ENCODE measurements around the gene TM4SF4.

DNA sequence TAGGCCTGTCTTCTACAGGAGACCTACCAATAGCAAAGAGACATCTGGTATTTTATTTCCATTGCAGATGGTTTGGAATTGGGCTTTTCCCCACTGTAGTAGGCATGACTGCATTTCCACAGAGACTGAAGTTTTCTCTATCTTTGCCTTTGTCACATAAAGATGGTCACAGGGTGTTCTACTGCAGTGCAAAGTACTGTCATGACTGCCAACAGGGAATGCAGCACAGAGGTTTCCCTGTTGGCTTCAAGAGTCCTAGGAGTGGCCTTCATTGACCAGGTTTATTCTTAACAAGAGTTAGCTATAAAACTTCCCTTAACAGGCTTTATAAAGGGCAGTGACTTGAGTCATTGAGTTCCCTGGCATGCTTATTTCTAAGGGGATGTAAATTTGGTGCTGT is 36.8 kb upstream of the TM4SF4 start:
- TF ChIP-seq, protein P1, sequence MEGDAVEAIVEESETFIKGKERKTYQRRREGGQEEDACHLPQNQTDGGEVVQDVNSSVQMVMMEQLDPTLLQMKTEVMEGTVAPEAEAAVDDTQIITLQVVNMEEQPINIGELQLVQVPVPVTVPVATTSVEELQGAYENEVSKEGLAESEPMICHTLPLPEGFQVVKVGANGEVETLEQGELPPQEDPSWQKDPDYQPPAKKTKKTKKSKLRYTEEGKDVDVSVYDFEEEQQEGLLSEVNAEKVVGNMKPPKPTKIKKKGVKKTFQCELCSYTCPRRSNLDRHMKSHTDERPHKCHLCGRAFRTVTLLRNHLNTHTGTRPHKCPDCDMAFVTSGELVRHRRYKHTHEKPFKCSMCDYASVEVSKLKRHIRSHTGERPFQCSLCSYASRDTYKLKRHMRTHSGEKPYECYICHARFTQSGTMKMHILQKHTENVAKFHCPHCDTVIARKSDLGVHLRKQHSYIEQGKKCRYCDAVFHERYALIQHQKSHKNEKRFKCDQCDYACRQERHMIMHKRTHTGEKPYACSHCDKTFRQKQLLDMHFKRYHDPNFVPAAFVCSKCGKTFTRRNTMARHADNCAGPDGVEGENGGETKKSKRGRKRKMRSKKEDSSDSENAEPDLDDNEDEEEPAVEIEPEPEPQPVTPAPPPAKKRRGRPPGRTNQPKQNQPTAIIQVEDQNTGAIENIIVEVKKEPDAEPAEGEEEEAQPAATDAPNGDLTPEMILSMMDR (IDR thresholded peaks at IDR 0.05) = no peak
- TF ChIP-seq POLR2A (IDR thresholded peaks at IDR 0.05) (no peak), POLR2AphosphoS5 (IDR thresholded peaks at IDR 0.05) (no peak)

All from suprapubic skin (tissue), 4 donors.